ENCODE results near the gene MROH9.

Gene MROH9

GRCh38 chr1:170964506-170964905 is 29.2 kb downstream of the MROH9 start:
- in situ Hi-C loops (cut with HindIII; ENCODE audit: low sequenced_read_pairs), result no loop called here

DNA sequence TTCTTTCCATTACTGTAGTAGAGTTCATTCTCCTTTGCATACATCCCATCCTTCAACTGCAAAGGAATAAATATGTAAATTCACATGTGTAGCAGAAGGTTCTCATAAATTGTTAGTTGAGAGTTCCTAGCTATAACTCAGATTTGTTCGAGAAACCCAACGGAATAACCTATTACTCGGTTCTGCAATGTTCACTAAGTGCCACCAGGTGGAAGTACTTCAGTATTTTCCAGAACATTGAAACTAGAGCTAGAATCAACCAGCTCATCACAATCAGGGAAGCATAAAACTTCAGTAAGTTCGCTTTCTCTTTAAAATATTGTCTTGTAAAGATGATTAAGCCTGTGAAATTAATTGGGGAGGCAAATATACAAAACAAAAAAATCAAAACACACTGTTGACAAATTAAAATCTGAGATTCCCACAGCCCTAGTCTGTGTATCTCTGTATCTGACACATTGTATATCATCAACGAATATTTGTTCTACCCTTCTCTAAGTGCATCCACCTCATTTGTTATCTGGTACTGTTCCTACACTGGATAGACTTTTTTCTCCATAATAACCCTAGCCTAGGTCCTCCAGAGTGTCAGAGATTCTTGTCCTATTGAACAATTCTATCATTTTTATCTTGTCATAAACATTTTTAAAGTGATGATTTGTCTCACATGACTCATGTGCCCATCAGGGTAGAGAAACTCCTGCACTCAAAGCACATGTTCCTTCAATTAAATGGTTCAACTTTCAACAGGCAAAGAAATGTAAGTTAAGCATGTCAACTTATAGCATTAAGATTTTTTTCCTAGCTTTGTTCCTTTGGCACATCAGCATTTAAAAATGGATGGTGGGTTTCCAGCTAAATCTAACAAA is 31.9 kb downstream of the MROH9 start:
- in situ Hi-C loops (cut with HindIII; ENCODE audit: low sequenced_read_pairs), result no loop called here

GRCh38 chr1:170970256-170970655 is 34.9 kb downstream of the MROH9 start:
- in situ Hi-C loops (cut with HindIII; ENCODE audit: low sequenced_read_pairs), result no loop called here

DNA sequence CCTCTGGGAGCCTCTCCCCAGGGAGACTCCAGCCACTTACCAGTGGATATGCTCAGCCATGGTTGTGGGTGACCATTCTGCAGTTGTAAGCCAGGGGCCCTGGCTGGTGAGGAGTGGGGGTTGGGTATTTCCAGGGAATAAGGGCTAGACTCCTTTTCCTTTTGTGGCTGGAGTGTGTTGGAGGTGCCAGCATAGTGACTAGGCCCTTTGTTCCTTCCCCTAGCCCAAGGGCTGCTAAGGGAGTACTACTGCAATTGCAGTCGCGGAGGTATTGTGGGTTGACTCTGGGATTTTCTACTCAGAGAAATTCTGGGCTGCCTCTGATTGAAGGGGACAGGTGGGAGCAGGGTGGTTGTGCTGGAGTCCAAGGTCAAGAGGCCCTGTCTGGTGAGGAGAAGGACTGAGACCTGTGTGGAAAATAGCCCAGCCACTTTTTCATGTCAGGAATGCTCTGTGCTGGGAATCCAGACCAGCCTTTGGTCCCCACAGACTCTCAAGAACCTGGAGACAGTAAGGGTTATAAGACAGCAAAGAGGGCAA is 43.1 kb downstream of the MROH9 start:
- in situ Hi-C loops (cut with HindIII; ENCODE audit: low sequenced_read_pairs), result no loop called here

DNA sequence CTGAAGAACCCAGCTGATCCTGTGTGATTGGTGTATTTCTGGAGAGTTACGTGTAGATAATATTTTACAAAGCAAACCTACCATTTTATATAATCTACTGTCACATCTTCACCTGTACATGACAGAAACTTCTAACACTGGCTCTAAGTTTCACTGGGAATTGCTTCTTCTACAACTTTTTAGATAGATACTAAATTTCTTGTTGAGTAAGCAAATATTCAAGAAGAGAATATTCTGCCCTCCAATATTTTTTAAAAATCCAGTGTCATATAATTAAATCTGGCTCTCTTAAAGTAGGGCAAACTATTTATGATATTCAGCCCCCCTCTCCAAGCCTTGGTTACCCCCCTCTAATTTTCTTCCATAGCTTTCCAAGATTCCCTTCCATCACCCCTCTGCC is 50.1 kb downstream of the MROH9 start:
- in situ Hi-C loops (cut with HindIII; ENCODE audit: low sequenced_read_pairs), result no loop called here

- in situ Hi-C loops (cut with HindIII; ENCODE audit: low sequenced_read_pairs), result no loop called here
These were observed 51.6 kb downstream of the MROH9 start for GRCh38 chr1:170986901-170987300.

DNA sequence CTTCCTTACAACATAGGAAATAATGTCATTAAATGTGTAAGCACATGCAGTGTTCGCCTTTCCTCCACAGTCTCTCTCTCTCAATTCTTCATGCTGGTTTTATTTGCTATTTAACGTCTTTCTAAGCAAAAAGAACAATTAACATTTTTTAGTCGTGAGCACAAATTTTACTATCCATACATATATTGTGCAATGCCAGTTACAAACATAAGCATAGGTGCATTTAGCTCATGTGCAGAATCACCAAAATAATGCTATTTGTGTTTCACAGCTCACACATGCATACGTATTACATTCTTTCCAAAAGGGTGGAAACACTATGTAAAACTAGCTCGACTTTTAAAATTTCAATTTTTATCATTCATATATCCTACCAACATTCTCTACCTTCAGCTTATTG is 52.1 kb downstream of the MROH9 start:
- in situ Hi-C loops (cut with HindIII; ENCODE audit: low sequenced_read_pairs), result no loop called here

DNA sequence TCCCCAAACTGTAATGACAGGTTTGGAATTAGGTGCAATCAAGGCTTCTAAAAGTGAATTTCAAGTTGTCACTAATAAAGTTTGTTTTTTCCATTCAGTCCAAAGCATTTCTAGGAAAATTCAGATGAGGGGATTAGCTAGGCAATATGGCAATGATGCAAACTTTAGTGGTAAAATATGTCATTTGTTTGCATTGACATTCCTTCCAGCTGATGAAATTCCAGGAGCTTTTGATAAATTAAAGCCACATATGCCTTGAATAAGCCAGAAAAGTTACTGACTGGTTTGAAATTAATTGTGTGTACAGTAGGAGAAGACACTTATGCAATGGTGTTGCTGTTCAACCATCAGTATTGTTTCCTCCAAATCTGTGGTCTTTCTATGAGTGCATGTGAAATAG is 57.8 kb downstream of the MROH9 start:
- in situ Hi-C loops (cut with HindIII; ENCODE audit: low sequenced_read_pairs), result no loop called here

DNA sequence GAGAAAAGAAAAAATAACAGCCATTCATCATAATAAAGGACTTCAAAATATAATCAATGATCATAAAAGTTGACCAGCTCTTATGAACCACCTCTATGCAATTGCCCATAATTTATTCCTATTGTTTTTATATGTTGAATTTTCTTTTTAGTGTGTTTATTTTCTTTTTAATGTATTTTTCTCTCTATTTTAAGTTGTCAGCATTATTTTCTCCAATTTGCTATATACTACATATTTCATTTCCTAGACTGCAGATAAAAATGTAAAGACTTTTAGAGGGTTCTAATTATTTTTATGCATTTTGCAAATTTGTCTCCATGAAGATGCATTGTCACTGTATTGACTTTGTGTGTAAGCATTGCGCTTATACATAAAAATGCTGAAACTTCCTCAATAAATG is 58.4 kb downstream of the MROH9 start:
- in situ Hi-C loops (cut with HindIII; ENCODE audit: low sequenced_read_pairs), result no loop called here

- in situ Hi-C loops (cut with HindIII; ENCODE audit: low sequenced_read_pairs), result no loop called here
These were observed 79.5 kb downstream of the MROH9 start for GRCh38 chr1:171014880-171015279.

DNA sequence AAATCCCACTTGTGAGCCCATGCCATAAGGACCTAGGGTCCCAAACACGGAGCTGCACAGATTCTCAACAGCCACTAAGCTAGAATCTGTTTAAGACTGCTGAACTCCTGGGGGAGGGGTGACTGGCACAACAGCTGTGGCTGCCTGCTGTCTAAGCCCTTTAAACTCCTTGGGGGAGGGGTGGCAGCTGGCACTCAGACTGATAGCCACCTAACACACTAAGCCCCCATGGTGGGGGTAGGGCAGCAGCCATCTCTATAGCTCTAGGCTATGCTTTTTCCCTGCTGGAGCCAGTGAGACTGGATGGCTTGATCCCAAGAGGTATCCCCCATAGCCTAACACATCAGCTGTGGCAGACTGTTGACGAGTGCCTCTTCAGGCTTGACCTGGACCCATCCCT is 82.1 kb downstream of the MROH9 start:
- in situ Hi-C loops (cut with HindIII; ENCODE audit: low sequenced_read_pairs), result no loop called here

DNA sequence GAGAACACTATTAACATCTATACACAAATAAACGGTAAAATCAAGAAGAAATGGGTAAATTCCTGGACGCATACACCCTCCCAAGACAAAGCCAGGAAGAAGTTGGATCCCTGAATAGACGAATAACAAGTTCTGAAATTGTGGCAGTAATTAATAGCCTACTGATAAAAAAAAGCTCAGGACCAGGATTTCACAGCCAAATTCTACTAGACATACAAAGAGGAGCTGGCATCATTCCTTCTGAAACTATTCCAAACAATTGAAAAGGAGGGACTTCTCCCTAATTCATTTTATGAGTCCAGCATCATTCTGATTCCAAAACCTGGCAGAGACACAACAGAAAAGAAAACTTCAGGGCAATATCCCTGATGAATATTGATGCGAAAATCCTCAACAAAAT is 84.6 kb downstream of the MROH9 start:
- in situ Hi-C loops (cut with HindIII; ENCODE audit: low sequenced_read_pairs), result no loop called here

GRCh38 chr1:171032822-171033702 is 97.7 kb downstream of the MROH9 start:
- in situ Hi-C loops (cut with HindIII; ENCODE audit: low sequenced_read_pairs), result no loop called here

DNA sequence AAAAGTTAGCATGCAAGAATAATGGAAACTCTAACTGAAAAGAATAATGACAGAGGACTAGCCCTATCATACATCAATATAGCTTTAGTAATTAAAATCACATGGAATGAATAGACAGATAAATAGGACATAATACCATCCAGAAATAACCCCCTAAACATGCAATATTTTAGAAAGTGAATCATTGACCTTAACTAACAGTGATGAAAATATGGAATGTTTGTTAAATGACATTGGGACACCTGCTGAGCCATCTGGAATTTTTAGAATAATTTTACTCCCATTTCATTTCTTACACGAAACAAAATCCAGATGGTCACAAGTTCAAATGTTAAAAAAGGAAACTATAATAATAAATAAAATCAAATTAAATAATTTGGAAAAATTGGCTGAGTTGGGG is 102.3 kb downstream of the MROH9 start:
- in situ Hi-C loops (cut with HindIII; ENCODE audit: low sequenced_read_pairs), result no loop called here

GRCh38 chr1:171038284-171038683 is 103.0 kb downstream of the MROH9 start:
- in situ Hi-C loops (cut with HindIII; ENCODE audit: low sequenced_read_pairs), result no loop called here

DNA sequence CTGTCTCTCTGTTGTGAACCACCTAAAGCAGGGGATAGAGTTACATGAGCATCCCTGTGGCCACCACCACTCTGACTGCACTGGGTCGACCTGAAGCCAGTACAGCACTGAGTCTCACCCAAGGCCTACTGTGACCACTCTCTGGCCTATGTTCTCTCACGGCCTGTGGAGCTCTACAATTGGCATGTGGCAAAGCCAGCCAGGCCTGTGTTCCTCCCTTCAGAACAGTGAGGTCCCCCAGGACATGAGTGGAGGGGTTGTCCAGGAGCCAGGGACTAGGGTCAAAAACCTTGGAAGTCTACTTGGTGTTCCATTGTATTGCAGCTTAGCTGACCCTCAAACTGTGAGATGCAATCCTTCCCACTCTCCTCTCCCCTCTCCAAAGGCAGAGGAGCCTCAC is 112.7 kb downstream of the MROH9 start:
- in situ Hi-C loops (cut with HindIII; ENCODE audit: low sequenced_read_pairs), result no loop called here

GRCh38 chr1:171052977-171053376 is 117.6 kb downstream of the MROH9 start:
- in situ Hi-C loops (cut with HindIII; ENCODE audit: low sequenced_read_pairs), result no loop called here

DNA sequence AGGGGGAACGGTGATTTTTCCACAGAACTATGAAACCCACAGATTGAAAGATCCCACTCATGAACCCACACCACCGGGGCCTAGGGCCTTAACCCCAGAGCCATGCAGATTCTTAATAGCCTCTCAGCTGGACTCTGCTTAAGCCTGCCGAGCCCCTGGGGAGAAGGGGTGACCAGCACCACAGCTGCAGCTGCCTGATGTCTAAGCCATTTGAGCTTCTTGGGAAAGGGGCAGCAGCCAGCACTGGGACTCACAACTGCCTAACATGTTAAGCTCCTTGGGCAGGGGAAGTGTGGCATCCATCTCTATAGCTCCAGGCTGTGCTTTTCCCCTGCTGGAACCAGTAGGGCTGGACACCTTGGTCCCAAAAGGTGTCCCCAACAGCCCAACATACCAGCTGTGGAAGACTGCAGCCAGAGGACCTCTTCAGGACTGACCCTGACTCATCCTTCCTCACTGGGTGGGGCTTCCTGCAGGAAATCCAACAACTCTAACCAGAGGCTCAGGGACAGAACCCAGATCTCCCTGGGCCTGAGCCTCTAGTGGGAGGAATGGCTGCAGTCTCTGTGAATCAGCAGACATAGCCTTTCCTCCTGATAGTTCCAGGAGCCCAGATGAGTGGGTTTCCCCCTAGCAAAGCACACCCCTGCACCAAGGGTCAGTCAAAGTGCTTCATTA is 120.8 kb downstream of the MROH9 start:
- in situ Hi-C loops (cut with HindIII; ENCODE audit: low sequenced_read_pairs), result no loop called here

DNA sequence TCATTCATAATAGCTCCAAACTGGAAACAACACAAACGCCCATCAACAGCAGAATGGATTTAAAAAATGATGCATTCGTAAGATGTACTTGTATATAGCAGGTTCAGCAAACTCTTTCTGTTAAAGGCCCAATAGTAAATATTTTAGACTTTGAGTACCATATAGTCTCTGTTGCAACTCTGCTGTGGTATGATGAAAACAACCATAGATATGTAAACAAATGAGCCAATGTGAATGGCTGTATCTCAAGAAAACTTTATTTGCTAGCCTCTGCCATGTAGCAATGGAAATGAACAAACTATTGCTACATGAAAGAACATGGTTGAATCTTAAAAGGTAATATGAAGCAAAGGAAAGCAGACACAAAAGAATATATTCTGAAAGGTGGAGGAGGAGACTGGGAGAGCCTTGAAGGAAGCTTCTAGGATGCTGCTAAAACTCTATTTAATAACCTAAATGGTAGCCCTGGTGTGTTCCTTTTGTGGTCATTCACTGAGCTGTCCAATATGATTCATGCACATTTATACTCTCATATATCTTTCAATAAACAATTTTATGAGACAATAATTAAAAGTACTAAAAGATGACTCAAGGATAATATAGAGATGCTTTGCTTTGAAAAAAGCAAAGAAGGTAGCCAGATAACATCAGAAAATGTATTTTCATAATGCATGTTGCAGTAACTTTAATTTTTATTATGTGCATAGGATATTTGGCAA is 126.2 kb downstream of the MROH9 start:
- in situ Hi-C loops (cut with HindIII; ENCODE audit: low sequenced_read_pairs), result no loop called here

GRCh38 chr1:171062902-171063301 is 127.6 kb downstream of the MROH9 start:
- in situ Hi-C loops (cut with HindIII; ENCODE audit: low sequenced_read_pairs), result no loop called here

GRCh38 chr1:171075041-171075440 is 139.7 kb downstream of the MROH9 start:
- in situ Hi-C loops (cut with HindIII; ENCODE audit: low sequenced_read_pairs), result no loop called here

Measured in DLD1 (cell line).